ENCODE data around the gene FBXL7. TPM values are rescaled to one million over a fixed set of nuclear protein-coding genes. Genes with fewer than 3 reads are reported as not detected.

FBXL7 gene
- total and polyA plus RNA-seq, 4 experiments from 2014 or later = not detected

DNA sequence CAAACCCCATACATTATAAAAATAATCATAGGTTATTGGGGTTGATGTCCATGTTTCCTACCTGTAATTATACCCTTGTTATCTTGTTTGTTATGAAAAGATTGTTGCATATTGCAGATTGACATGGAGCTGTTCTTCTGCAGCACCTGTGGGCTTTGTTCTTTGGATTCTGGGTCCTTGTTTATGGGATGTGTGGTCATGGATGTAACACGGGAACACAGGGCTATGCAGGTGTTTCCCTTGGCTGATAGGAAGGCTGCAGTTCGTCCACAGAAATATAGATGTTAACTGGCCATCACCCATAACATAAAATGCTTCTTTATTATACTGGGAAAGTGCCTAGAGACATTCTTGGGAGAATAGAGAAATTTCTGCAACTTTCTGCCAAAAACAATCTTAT, 77.9 kb downstream of the FBXL7 start:
- Histone ChIP-seq H3K36me3 (ENCODE audit: insufficient read depth, low read length) (no peaks in the 10 kb centered on the region), H3K9me3 (ENCODE audit: control insufficient read depth in 1 of 2, low read length in 2 of 2) (no peaks in the 10 kb centered on the region), H3K4me1 (ENCODE audit: insufficient read depth, low read length) (no peaks in the 10 kb centered on the region), H3K4me3 (ENCODE audit: low read length in 2 of 2) (no peak overlapping the region), H3K27me3 (ENCODE audit: insufficient read depth, low read length) (no peaks in the 10 kb centered on the region), H3K27ac (ENCODE audit: low read depth, low read length) (no peak overlapping the region)
- CTCF ChIA-PET (ENCODE audit: partially characterized antibody) = no interaction called here
- H3K27me3 Mint-ChIP-seq = no peaks in the 10 kb centered on the region
- intact Hi-C loops (cut with micrococcal nuclease) = no loop called here
- POLR2A ChIA-PET (ENCODE audit: partially characterized antibody) = no interaction called here
- no peak overlapping the region for H3K4me3 Mint-ChIP-seq
- peaks cover 0 to 10% (median 2%) of the 10 kb centered on the region in 8 donors for H3K9me3 Mint-ChIP-seq
- H3K36me3 Mint-ChIP-seq = no peaks in the 10 kb centered on the region
- no peak overlapping the region for H3K27ac Mint-ChIP-seq
- no peak for DNase-seq
- no peaks in the 10 kb centered on the region for H3K4me1 Mint-ChIP-seq

DNA sequence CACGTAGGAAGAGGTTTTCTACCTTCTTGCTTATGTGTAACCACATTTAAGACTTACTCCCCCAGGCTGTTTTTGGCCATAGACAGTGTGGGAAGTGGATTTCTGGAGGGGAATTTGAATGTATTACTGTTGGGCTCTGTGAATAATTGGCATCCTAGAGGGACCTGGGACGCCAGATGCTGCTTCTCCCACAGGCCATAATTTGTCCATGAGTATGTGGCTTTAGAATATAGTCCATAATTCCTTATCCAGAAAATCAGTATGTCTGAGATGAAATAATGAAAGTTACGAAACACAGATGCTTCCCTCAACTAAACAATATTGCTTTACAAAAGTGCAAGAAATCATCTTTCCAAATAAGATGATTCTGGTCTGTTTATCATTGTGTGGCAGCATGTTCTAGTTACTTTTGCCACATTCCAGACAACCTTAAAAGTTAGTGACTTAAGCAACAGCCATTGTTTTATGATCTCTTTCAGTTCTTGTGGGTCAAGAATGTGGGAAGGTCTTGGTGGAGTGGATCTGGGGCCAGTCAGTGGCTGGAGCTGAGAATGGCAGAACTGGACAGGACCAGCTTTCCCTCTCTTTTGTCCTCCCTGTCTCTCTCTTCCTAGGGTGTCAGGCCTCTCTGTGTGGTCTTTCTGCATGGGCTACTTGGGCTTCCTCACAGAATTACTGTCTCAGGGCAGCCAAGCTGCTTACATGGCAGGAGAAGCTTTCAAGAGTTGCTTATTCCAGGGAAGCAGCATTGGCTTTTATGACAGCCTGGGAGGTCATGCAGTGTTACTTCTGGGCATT, 79.4 kb downstream of the FBXL7 start:
- Histone ChIP-seq H3K27ac (ENCODE audit: low read depth, low read length) (no peak overlapping the region), H3K27me3 (ENCODE audit: insufficient read depth, low read length) (no peaks in the 10 kb centered on the region), H3K4me1 (ENCODE audit: insufficient read depth, low read length) (no peaks in the 10 kb centered on the region), H3K4me3 (ENCODE audit: low read length in 2 of 2) (no peak overlapping the region), H3K36me3 (ENCODE audit: insufficient read depth, low read length) (no peaks in the 10 kb centered on the region), H3K9me3 (ENCODE audit: control insufficient read depth in 1 of 2, low read length in 2 of 2) (no peaks in the 10 kb centered on the region)
- ChIA-PET POLR2A (ENCODE audit: partially characterized antibody) (no interaction called here), CTCF (ENCODE audit: partially characterized antibody) (no interaction called here)
- no peak overlapping the region for H3K27ac Mint-ChIP-seq
- H3K9me3 Mint-ChIP-seq = peaks cover 3 to 10% (median 5%) of the 10 kb centered on the region in 8 donors
- H3K4me1 Mint-ChIP-seq = no peaks in the 10 kb centered on the region
- no peaks in the 10 kb centered on the region for H3K27me3 Mint-ChIP-seq
- intact Hi-C loops (cut with micrococcal nuclease) = no loop called here
- no peak for DNase-seq
- H3K36me3 Mint-ChIP-seq = no peaks in the 10 kb centered on the region
- H3K4me3 Mint-ChIP-seq = no peak overlapping the region

DNA sequence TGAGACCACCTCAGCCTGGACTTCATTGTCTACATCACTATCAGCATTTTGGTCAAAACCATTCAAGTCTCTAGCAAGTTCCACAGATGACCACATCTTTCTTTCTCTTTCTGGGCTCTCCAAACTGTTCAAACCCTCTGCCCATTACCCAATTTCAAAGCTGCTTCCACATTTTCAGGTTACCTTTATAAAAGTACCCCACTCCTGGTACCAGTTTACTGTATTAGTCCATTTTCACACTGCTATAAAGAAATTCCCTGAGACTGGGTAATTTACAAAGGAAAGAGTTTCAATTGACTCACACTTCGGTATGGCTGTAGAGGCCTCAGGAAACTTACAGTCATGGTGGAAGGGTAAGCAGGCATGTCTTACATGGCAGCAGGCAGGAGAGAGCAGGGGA, 84.5 kb downstream of the FBXL7 start:
- no peaks in the 10 kb centered on the region for H3K27me3 ChIP-seq (ENCODE audit: insufficient read depth, low read length)
- intact Hi-C loops (cut with micrococcal nuclease) = no loop called here
- peaks cover 4 to 13% (median 9%) of the 10 kb centered on the region in 8 donors for H3K9me3 Mint-ChIP-seq
- no peak overlapping the region for H3K27ac Mint-ChIP-seq
- H3K36me3 Mint-ChIP-seq = no peaks in the 10 kb centered on the region
- no peaks in the 10 kb centered on the region for H3K27me3 Mint-ChIP-seq
- no peaks in the 10 kb centered on the region for H3K36me3 ChIP-seq (ENCODE audit: insufficient read depth, low read length)
- H3K4me3 Mint-ChIP-seq = no peak overlapping the region
- no peak for DNase-seq
- no peaks in the 10 kb centered on the region for H3K4me1 Mint-ChIP-seq
- ChIA-PET CTCF (ENCODE audit: partially characterized antibody) (no interaction called here), POLR2A (ENCODE audit: partially characterized antibody) (no interaction called here)
- no peak overlapping the region for H3K27ac ChIP-seq (ENCODE audit: low read depth, low read length)
- H3K4me1 ChIP-seq (ENCODE audit: insufficient read depth, low read length) = no peaks in the 10 kb centered on the region
- H3K9me3 ChIP-seq (ENCODE audit: control insufficient read depth in 1 of 2, low read length in 2 of 2) = no peaks in the 10 kb centered on the region
- no peak overlapping the region for H3K4me3 ChIP-seq (ENCODE audit: low read length in 2 of 2)

DNA sequence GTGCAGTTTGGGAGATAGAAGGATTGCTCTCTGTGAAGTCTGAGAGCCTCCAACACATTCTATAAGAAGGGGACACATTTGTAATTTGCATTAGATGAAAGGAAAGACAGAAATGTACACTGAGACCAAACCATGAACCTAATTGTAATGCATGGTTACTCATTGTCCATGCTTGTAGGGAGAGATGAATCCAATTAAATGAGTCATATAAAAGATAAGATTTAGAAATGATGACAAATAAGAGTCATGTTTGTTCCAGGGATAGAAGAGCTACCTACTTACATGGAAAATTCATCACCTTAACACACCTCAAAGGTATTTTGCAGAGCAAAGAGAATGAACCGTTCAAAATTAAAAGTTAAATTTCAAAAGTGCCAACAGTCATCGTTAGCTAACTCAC, 85.1 kb downstream of the FBXL7 start:
- H3K27me3 Mint-ChIP-seq = no peaks in the 10 kb centered on the region
- H3K36me3 Mint-ChIP-seq = no peaks in the 10 kb centered on the region
- Histone ChIP-seq H3K4me3 (ENCODE audit: low read length in 2 of 2) (no peak overlapping the region), H3K27me3 (ENCODE audit: insufficient read depth, low read length) (no peaks in the 10 kb centered on the region), H3K27ac (ENCODE audit: low read depth, low read length) (no peak overlapping the region), H3K9me3 (ENCODE audit: control insufficient read depth in 1 of 2, low read length in 2 of 2) (no peaks in the 10 kb centered on the region), H3K36me3 (ENCODE audit: insufficient read depth, low read length) (no peaks in the 10 kb centered on the region), H3K4me1 (ENCODE audit: insufficient read depth, low read length) (no peaks in the 10 kb centered on the region)
- no peaks in the 10 kb centered on the region for H3K4me1 Mint-ChIP-seq
- DNase-seq = no peak
- ChIA-PET CTCF (ENCODE audit: partially characterized antibody) (no interaction called here), POLR2A (ENCODE audit: partially characterized antibody) (no interaction called here)
- H3K4me3 Mint-ChIP-seq = no peak overlapping the region
- peaks cover 6 to 13% (median 8%) of the 10 kb centered on the region in 8 donors for H3K9me3 Mint-ChIP-seq
- intact Hi-C loops (cut with micrococcal nuclease) = no loop called here
- no peak overlapping the region for H3K27ac Mint-ChIP-seq

DNA sequence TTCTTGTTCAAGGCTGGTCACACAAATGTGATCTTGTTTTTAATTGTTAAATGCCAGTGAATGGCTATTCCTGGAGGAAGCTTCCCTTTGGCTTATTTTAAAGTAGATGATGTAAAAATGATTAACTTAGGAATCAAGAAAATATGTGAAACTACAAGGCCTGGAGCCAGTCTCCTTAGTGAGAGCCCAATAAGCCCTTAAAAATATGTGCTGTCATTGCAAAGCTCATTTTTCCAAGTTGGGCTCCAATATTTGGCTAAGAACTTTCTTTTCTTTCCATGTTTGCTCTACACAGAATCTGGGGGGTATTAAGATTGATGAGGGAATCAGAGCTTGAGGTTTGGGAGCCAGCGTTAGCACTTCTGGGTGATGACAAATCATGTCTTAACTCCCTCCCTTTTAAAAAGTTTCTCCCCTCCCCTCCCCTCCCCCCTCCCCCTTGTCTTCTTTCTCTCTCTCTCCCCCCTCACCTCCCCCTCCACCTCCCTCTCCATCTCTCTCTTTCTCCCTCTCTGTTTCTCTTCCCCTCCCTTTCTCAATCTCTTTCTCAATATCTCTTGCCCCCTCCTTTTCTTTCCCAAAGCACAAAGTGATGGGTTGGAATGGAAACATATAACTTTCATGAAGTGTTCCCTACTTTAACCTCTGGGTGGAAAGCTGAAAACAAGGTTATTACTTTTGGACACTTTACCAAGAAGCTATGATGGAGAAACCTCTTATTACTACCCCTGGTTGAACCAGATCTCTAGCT, 86.0 kb downstream of the FBXL7 start:
- no peaks in the 10 kb centered on the region for H3K36me3 Mint-ChIP-seq
- Histone ChIP-seq H3K36me3 (ENCODE audit: insufficient read depth, low read length) (no peaks in the 10 kb centered on the region), H3K27me3 (ENCODE audit: insufficient read depth, low read length) (no peaks in the 10 kb centered on the region), H3K4me1 (ENCODE audit: insufficient read depth, low read length) (no peaks in the 10 kb centered on the region), H3K4me3 (ENCODE audit: low read length in 2 of 2) (no peak overlapping the region), H3K9me3 (ENCODE audit: control insufficient read depth in 1 of 2, low read length in 2 of 2) (no peaks in the 10 kb centered on the region), H3K27ac (ENCODE audit: low read depth, low read length) (no peak overlapping the region)
- no peak for DNase-seq
- ChIA-PET POLR2A (ENCODE audit: partially characterized antibody) (no interaction called here), CTCF (ENCODE audit: partially characterized antibody) (no interaction called here)
- no peaks in the 10 kb centered on the region for H3K27me3 Mint-ChIP-seq
- intact Hi-C loops (cut with micrococcal nuclease) = no loop called here
- peaks cover 6 to 13% (median 11%) of the 10 kb centered on the region in 8 donors for H3K9me3 Mint-ChIP-seq
- no peak overlapping the region for H3K4me3 Mint-ChIP-seq
- no peak overlapping the region for H3K27ac Mint-ChIP-seq
- H3K4me1 Mint-ChIP-seq = no peaks in the 10 kb centered on the region

DNA sequence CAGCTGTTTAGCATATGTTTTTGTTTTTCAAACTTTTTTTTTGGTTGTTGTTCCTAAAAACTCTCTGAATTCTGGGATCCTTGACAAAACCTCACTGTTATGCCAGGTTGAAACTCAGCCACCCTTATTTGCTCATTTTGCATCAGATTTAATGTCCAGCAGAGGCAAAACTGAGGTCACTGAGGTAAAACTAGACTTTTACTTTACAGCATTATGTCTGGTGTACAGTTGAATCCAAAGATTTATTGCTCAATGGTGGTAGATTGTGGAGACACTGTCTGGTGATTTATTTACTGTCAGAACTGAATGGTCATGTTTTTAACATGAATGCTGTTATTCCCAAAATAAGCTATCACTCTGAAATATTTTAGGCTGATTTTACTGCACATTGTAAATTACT, 87.9 kb downstream of the FBXL7 start:
- Mint-ChIP-seq H3K27ac (no peak overlapping the region), H3K36me3 (no peaks in the 10 kb centered on the region), H3K4me1 (no peaks in the 10 kb centered on the region), H3K4me3 (no peak overlapping the region), H3K27me3 (no peaks in the 10 kb centered on the region), H3K9me3 (peaks cover 5 to 15% (median 8%) of the 10 kb centered on the region in 8 donors)
- no peak overlapping the region for H3K4me3 ChIP-seq (ENCODE audit: low read length in 2 of 2)
- H3K27ac ChIP-seq (ENCODE audit: low read depth, low read length) = no peak overlapping the region
- intact Hi-C loops (cut with micrococcal nuclease) = no loop called here
- H3K36me3 ChIP-seq (ENCODE audit: insufficient read depth, low read length) = no peaks in the 10 kb centered on the region
- no peaks in the 10 kb centered on the region for H3K9me3 ChIP-seq (ENCODE audit: control insufficient read depth in 1 of 2, low read length in 2 of 2)
- POLR2A ChIA-PET (ENCODE audit: partially characterized antibody) = no interaction called here
- no peaks in the 10 kb centered on the region for H3K27me3 ChIP-seq (ENCODE audit: insufficient read depth, low read length)
- DNase-seq = no peak
- CTCF ChIA-PET (ENCODE audit: partially characterized antibody) = no interaction called here
- no peaks in the 10 kb centered on the region for H3K4me1 ChIP-seq (ENCODE audit: insufficient read depth, low read length)

DNA sequence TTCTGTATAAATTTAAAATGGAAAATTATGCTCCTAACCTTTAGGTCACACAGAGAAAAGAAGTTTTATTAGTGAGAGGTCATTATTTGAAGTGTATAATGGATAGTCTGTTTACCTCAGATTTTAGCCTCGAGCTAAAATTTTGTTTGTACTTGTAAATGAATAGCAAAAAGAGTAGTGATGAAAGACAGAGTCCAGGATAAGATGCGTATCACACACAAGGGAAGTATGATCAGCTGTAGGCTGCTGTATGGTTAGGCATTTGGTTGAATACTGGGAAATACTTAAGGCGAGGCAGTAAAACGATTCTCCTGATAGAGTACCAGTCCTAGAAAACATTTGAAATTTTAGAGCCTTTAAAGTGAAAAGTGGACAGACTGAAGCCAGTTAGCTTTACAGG, 92.7 kb downstream of the FBXL7 start:
- Histone ChIP-seq H3K4me1 (ENCODE audit: insufficient read depth, low read length) (no peaks in the 10 kb centered on the region), H3K9me3 (ENCODE audit: control insufficient read depth in 1 of 2, low read length in 2 of 2) (no peaks in the 10 kb centered on the region), H3K36me3 (ENCODE audit: insufficient read depth, low read length) (no peaks in the 10 kb centered on the region), H3K27me3 (ENCODE audit: insufficient read depth, low read length) (no peaks in the 10 kb centered on the region), H3K4me3 (ENCODE audit: low read length in 2 of 2) (no peak overlapping the region), H3K27ac (ENCODE audit: low read depth, low read length) (no peak overlapping the region)
- intact Hi-C loops (cut with micrococcal nuclease) = no loop called here
- Mint-ChIP-seq H3K27me3 (no peaks in the 10 kb centered on the region), H3K4me3 (no peak overlapping the region), H3K27ac (no peak overlapping the region), H3K4me1 (no peaks in the 10 kb centered on the region), H3K9me3 (peaks cover 0 to 8% (median 4%) of the 10 kb centered on the region in 8 donors), H3K36me3 (no peaks in the 10 kb centered on the region)
- ChIA-PET POLR2A (ENCODE audit: partially characterized antibody) (no interaction called here), CTCF (ENCODE audit: partially characterized antibody) (no interaction called here)
- no peak for DNase-seq
